Measurements from ENCODE around the gene TNRC18.
"Not testable (repeated sequence)": the region's sequence is repeated elsewhere in the genome, so short reads cannot be mapped to it uniquely, and the experiment has no call there.

TNRC18 gene

GRCh38 chr7:5312276-5313070 lies 111.2 kb downstream of the TNRC18 start:
- DNase-seq: not testable (repeated sequence)

- no peak for DNase-seq
These were observed 112.7 kb downstream of the TNRC18 start for GRCh38 chr7:5310822-5311405.

- no peak for DNase-seq
These were observed 114.5 kb downstream of the TNRC18 start for GRCh38 chr7:5309146-5309545.

- DNase-seq: not testable (repeated sequence)
These were observed 116.2 kb downstream of the TNRC18 start for GRCh38 chr7:5307221-5308142.

- not testable (repeated sequence) for DNase-seq
These were observed 118.6 kb downstream of the TNRC18 start for GRCh38 chr7:5305050-5305449.

DNA sequence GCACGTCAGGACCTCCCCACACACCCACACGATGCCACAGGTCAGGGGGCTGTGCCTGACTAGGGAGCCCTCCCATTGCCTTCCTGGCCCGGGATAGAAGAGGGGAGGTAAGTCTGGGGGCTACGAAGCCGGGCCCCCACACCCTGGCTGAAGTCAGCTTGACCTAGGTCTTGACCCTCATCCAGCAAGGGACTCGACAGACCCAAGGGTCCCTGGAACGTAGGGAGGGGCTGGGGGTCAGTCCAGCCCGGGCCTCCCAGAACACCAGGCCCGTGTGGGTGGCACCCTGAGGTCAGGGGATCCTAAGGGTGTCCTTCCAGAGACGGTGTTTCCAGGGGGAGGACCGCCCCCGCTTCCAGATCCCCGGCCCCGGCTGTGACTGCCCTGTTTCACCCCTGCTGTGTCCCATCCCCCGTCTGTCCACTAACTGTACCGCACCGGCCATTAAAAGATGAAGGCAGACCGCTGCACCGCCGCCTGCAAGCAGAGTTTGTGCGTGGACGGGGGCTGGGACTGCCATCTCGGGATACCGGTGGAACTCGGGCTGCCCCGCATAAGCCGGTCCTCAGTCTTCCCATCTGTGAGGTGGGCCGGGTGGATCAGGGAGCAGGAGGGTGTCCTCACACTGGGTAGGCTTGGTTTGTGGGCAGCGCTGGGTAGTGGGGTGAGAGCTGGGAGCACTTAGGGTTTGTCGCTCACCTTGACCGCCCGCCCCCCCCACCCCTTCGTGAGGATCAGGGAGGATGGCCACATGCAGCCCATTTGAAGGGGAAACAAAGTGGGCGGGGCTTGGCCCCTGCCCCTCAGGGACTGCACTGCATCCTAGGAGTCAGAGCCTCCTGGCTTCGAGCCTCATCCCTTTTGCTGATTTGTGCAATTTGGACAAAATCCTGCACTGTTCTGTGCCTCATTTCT lies 119.8 kb downstream of the TNRC18 start:
- DNase-seq: no peak

DNA sequence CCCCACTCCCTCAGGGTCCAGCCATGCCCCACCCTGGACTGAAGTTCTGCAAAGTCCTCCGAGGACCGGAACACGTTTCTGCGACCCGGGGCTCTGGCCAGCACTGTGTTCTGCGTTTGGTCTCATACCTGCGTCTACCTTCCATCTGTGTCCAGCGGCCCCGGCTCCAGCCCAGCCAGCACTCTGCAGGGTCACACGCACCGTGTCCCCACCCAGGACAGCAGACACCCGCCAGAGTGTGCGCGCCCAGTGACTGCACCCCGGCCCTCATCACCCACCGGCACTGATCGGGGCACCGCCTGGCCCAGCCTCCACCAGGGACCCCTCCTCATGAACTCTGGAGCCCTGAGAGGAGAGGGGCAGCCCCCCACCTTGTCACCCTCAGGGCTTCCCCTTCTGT lies 120.6 kb downstream of the TNRC18 start:
- no peak for DNase-seq

- DNase-seq: no peak
These were observed 121.1 kb downstream of the TNRC18 start for GRCh38 chr7:5302577-5302976.

DNA sequence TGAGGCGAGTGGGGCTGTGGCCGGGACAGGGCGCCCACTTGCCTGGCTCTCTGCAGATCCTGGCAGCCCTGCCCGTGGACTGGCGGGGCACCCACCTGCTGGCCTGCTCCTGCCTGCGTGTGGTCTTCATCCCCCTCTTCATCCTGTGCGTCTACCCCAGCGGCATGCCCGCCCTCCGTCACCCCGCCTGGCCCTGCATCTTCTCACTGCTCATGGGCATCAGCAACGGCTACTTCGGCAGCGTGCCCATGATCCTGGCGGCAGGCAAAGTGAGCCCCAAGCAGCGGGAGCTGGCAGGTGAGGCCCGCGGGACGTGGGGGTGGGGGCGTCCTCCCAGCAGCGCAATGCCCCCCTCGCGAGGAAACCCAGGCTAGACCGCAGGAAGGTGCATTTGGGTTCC lies 123.3 kb downstream of the TNRC18 start:
- no peak for DNase-seq

- DNase-seq: peak; percentile 87
These were observed 126.9 kb downstream of the TNRC18 start for GRCh38 chr7:5296611-5297226.

GRCh38 chr7:5296015-5296610 lies 127.5 kb downstream of the TNRC18 start:
- no peak for DNase-seq

DNA sequence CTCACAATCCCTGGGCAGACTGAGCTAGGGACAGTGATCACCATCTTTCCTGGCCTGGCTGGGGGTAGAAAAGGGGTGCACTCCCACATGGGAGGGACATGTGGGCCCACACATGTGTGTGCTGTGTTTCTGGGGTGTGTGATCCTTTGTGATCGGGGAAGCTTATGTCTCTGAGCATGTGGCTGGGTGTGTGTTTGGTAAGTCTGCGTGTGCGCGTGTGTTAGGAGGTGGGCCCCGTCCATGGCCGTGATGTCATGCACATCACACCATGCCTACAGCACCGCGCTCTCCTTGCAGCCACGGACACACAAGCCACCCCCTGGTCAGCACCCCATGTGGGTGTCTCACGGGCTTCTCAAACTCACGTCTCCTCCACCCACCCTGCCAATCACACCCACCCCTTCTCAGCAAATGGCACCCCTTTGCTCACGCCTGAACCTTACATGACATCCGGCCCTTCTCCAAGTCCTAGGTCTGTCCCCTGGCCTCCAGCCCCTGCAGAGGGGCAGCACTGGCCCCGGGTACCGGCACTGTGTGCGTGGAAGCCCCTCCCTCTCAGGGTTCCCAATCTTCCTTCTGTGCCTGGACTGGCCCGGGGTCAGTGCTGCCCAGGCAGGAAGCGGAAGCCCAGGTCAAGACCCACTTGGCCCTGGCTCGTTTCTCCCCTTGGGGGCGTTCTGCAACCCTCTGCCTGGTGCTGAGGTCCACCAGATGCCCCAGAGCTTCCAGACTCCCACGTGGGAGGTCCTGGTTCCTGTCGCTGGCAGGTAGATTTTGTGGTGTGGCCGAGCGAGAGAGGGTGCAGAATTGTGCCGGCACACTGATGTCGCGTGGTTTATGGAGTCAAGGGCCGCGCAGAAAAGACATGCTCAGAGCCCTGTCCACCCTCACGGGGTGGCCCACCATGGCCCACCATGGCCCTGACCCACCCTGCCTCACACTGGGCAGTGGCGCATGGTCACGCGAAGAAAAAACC lies 128.3 kb downstream of the TNRC18 start:
- DNase-seq: no peak

GRCh38 chr7:5294169-5294987 lies 129.3 kb downstream of the TNRC18 start:
- DNase-seq: peak; percentile 20

DNA sequence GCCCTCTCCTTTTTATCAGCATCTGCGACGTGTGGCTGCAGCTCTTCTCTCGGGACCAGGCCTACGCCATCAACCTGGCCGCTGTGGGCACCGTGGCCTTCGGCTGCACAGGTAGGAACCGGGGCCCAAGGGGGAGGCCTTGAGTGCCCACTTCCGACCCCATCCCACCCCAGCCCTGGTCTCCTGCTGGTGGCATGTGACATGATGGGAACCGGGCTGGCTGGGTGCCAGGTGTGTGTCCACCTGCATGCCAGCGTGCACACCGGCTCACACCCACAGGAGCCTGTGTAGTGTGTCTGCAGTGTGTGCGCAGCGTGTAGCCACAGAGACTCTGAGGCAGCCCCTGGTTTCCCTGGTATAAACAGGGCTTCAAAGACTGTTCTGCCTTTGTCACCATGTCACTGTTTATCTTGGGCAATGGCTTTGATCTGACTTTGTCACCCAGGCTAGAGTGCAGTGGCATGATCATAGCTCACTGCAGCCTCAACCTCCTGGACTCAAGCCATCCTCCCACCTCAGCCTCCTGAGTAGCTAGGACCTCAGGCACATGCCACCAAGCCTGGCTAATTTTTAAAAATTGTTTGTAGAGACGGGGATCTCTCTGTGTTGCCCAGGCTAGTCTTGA lies 131.8 kb downstream of the TNRC18 start:
- not testable (repeated sequence) for DNase-seq

DNA sequence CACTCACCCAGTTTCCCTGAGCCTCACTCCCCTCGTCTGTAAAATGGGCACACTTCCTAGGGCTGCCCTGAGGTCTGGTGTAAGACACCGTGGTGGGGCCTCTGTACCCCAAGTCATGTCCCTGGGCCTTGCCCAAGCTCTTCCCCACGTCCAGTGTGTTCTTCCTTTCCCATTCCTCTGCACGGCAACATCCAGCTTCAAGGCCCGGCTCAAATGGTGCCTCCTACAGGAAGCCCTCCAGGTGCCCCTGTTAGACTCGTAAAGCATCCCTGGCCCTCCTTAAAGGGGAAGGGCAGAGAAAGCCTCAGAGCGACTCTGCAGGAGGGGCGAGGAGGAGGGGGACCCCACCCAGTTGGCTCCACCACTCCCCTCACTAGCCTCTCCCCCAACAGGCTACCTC lies 132.3 kb downstream of the TNRC18 start:
- DNase-seq: no peak

DNA sequence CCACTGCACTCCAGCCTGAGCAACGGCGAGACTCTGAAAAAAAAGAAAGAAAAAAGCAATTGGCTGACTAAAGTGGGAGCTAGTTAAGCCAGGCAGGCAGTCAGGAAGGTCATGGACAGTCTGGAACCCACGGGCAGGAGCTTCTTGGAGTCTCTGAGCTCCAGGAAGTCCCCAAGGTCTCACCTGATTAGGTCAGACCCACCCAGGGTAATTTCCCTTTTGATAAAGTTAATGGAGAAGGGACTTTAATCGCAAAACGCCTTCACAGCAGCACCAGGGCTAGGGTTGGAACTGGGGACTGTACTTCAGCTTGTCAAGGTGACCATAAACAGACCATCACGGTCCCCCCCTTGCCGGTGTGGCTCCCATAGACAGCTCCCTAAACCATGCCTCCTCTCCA lies 134.3 kb downstream of the TNRC18 start:
- no peak for DNase-seq

- not testable (repeated sequence) for DNase-seq
These were observed 135.1 kb downstream of the TNRC18 start for GRCh38 chr7:5288560-5288959.

DNA sequence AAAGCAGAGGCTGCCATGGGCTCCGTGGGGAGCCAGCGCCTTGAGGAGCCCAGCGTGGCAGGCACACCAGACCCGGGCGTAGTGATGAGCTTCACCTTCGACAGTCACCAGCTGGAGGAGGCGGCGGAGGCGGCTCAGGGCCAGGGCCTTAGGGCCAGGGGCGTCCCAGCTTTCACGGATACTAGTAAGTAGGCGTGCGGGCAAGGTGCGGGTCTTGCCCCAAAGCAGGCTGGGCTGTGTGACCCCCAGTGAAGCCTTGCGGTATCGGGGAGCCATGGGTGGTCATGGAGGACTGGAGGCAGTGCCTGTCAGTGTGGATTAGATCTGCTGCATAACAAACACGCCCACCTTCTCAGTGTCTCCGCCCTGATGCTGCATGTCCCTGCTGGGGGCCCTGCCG lies 135.8 kb downstream of the TNRC18 start:
- no peak for DNase-seq

DNA sequence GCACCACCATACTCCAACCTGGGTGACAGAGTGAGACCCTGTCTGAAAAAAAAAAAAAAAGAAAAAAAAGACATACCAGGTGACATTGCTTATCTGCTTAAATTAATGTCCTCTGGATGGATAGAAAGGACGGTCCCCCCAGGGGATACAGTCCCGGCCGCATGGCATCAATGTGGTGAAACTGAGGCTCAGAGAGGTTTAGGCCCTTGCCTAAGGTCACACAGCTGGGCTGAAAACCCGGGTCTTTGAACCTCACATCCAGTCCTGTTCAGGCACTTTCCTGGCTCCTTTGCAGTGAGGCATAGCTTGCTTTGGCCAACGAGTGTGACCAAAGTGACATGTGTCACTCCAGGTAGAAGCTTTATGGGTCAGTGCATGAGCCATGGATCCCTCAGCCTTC lies 136.3 kb downstream of the TNRC18 start:
- not testable (repeated sequence) for DNase-seq

All from RPMI8226 (cell line).